Colon (tissue), 2 donors: ENCODE data around the gene IL5RA.

Source experiments
- FAIRE-seq: peaks from 2 replicates; lab custom pipeline; 2012; peaks lifted over from hg19 to GRCh38; lab: Jason Lieb, UNC
- donor health status: control.
- donor health status: control.

The IL5RA gene

GRCh38 chr3:3107858-3108257 is 2.3 kb downstream of the IL5RA start:
- no peak for FAIRE-seq

DNA sequence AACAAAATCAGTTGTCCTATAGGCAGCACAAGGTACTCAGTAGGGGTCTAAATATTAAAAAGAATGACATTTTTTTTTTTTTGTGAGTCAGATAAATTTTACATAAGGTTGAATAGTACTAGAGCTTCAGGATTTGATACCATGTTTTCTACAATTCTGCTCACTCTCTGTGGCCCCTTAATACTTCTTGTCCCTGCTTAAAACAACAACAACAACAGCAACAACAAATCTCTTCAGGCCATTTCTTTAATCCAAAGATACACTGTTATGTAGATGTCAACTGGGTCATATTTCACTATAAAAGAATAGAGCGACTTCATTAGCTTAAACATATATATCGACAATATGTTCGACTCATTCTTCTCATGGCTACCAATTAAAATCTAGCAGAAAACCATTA is 3.0 kb downstream of the IL5RA start:
- no peak for FAIRE-seq

DNA sequence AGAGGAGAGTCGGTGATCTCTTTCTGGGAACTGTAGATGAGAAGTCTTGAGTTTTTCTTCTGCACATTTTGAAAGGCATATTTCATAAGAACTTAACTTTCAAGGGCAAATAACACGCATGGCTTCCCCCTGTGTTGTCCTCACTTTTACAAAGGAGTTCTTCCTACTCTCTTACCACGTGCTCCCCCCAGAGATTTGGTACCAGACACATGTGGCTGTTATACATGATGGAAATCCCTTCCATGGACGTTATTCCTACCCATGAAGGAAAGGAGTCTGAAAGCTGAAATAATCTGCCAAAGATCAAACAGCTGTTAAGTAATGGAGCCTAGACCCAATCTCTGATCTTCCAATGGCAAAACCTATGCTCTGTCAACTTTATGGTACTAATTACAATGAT is 4.4 kb downstream of the IL5RA start:
- FAIRE-seq, result no peak

- FAIRE-seq, result no peak
Observed at GRCh38 chr3:3105246-3105645, 4.9 kb downstream of the IL5RA start.

GRCh38 chr3:3102751-3103150 is 7.4 kb downstream of the IL5RA start:
- FAIRE-seq, result no peak

DNA sequence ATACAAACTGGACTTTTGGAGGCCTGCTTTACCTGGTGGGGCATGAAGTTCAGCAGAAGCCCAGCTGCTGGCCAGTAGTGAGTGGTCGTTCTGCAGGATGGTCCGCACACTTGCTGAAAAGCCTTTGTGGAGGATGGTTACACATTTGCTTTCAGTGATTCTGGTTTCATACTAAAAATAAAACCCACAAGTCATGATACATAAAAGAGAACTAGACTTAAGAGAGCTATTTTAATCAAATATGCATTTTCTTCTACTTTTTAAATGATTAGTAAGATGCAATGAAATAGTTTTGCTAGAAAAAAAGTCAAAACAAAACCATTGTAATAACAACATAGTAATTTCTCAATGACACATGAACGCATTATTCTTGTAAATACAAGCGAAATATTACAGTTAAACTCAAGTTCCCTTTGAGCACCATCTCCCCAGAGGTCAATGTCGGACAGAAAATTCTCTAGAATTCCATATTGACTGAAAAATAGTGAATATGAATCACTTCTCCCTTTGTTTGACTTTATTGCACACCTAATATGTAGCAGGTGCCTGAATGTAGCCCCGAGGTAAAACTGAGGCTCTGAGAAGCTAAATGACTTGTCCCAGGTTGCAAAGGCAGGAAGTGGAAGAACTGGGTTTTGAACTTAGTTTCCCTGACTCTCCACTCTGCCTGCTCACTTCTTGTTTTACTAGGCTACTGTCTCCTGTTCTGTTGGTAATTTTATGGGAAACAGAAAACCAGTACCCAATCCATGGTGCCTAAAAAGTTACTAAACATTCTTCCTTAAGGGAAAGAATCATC is 8.3 kb downstream of the IL5RA start:
- FAIRE-seq, result no peak

DNA sequence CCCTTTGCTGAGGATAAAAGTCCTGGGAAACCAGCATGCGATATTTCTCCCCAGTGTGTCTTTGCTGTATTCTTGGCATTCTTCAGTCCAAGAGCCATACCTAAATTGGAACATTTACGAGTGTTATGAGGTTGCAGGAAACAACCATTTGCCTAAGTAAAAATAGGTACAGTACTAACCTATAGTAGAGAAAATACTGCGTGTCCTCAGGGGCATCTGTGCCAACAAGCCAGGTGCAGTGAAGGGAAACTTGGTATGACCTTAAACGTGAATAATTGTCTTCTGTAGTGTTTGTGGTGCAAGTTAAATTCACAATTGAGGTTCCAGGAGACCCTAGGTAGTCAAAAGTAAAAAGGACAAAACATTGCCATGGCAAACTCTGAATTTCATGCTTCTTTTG is 12.2 kb downstream of the IL5RA start:
- FAIRE-seq, result no peak

DNA sequence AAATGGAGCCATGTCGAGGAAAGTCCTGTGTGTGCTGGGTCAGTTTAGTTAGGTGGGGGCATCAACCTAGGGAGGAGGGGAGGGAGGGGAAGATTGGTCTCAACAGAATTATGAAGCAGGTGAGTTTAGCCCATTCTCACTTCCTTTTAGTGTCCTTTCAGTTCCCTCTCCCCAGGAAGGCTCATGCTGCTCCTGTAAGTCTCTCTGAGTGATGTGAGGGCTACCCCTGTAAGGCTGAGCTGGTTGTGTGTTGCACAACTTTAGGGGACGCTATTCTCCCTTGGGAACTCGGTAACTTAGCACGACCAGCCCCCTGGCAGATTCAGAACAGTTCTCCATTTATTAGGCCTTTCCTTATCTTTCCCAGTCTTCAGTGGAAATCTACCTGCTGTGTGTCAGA is 21.2 kb downstream of the IL5RA start:
- no peak for FAIRE-seq

GRCh38 chr3:3087716-3088465 is 22.3 kb downstream of the IL5RA start:
- no peak for FAIRE-seq

DNA sequence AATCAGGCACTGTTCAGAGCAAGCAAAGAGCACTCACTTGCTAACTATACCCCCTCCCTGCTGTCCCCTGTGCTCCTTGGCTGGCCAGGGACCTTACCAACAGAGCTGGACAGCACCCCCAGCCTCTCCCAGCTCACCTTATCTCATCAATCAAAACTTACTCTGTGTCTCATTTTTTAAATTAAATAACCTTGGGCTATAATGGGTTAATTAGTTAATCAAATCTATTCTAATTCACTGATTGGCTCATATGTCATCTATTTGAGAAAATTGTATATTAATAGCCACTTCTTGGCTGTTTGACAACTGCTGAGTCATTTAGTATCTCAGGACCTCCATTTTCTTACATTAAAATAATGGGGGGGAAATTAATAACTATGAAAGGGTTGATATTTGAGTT is 22.9 kb downstream of the IL5RA start:
- no peak for FAIRE-seq

DNA sequence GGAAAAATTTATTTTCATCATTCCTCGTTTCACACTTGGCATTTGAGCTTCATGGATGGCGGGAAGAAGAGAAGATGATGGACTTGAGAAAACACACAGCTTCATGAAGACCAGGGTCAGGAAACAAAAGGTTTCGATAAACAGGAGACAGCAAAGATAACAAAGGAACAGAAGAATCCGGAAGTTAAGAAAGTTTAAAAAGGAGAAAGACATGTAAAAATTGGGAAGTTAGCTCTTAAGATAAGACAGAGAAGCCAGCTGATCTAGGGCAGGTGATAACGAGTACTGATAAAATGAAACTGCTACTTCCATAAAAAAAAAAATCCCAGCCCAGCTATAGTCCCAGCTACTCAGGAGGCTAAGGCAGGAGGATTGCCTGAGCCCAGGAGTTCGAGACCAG is 23.9 kb downstream of the IL5RA start:
- FAIRE-seq, result no peak

- FAIRE-seq, result no peak
Observed at GRCh38 chr3:3085782-3086181, 24.4 kb downstream of the IL5RA start.

DNA sequence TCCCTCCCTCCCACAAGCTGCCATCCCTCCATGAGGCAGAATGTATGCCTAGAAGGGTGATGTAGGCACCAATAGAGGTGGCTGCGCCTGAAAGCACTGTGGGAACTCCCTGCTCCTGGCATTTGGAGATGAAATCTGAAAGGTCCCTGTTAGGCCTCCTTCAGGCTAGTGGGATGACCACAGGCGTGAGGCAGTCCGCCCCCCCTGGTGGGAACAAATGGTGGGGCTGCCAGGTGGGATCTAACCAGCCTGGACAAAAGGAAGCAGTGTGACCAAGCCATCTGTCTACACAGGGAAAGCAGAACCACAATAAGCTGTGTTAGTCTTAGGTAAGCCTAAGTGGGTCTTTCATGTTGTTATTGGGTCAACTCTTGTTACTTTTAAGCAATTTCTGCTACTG is 25.3 kb downstream of the IL5RA start:
- FAIRE-seq, result no peak

DNA sequence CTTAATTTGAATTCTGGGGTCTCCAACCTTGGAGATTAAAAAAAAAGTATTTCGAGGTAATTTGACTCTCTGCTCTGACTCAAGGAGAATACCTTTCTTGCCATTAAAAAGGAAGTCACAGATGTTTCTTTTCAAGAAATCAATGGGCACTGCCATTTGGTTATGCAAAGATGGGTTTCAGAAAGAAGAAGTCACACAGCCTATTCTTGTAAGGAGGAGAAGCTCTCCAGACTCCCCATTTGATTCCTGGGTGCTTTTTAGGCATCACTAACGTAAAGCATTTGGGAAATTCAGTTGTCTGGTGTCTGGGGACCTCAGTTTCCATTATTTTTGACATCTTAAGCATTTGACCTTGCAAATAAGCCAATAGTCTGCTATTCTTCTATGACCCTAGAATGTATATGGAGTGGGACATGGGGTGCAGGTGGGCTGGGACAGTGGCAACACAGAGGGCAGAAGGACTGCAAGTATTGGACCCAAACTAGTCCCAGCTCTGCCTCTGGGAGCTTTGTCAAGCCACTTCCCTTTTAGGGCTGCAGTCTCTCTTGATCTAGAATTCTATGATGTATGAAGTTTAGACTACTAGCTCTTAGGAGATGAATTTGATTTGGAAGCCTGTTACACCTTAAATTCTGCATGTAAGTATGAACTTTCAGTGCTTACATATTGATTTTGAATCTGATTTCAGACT is 27.8 kb downstream of the IL5RA start:
- FAIRE-seq, result no peak

DNA sequence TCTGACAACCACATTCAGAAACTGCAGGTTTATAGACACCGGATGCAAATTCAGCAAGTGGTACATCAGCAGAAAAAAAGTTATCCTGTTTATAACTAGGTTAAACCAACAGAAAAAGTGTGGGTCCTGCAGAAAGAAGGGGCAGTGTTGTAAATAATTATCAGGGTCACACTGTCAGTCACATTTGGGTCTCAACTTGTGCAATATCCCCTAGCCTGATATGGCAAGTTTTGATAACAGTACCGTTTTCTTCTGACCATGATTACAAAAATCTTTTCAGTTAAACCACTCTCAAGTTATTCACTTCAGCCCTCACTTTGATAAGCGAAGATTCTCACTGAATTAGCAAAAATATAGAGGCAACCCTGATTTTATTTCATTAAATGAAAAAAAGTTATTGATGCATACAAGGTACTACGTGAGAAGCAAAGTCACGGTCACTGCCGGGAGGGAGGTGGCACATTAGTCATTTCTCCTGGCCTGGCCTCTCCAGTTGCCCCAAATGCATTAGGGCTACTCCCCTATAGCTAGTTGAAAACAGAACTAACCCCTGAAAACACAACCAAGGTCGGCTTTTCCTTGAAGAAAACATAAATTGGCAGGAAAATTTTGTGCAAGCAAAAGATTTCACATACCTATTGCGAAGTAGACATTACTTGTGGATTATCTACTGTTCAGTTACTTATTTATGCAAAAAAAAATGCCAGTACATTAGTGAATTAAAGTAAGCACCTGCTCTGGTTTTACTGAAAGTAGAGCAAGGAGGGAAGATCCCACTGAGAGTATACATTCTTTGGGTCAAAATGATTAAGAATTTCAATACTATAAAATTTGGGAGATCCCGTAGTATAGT is 28.6 kb downstream of the IL5RA start:
- FAIRE-seq, result no peak

GRCh38 chr3:3080309-3080708 is 29.9 kb downstream of the IL5RA start:
- no peak for FAIRE-seq

DNA sequence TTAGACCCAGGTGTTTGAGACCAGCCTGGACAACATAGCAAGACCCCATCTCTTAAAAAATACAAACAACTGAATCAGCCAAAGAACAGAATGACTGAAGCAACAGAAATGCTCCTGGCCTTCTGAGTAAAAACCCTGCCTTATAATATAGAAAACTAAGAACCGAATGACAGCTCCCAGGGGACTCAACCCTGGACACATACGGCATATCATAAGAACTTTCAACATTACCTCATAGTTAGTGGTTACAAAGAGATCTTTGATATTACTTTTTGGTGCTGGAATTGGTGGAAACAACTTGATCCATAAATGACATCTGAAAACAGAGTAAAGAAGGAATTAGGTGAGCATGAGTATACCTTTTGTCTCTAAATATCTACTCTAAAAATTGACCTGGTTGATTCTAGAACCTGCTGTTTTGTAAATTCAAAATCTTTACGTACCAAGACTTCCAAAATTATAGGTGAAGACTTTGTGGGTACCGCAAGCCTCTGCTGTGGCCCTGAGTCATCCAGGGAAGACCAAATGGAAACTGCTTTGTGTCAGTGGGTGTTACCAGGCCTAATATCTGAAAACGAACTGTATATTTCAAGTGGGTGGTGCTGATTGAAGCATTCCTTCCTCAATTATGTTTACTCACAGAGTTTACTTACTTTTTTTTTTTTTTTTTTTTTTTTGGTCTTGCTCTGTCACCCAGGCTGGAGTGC is 35.5 kb downstream of the IL5RA start:
- no peak for FAIRE-seq

- FAIRE-seq, result no peak
Observed at GRCh38 chr3:3071136-3071535, 39.0 kb downstream of the IL5RA start.

- FAIRE-seq, result no peak
Observed at GRCh38 chr3:3069723-3070122, 40.5 kb downstream of the IL5RA start.

GRCh38 chr3:3068358-3068881 is 41.8 kb downstream of the IL5RA start:
- no peak for FAIRE-seq

GRCh38 chr3:3066910-3067309 is 43.3 kb downstream of the IL5RA start:
- FAIRE-seq, result no peak
